Fibroblast of lung (primary cell): ENCODE data around the gene ARHGEF12. TPM values are rescaled to one million over a fixed set of nuclear protein-coding genes. Genes with fewer than 3 reads are reported as not detected.
A peak's percentile ranks its signal among the peaks of the same experiment; 100 is the strongest.

Experiments
- DNase-seq, 2 donors: peaks; one replicate each; pipeline versions ENCODE4 v3.0.0 to v3.0.0-alpha.2; 2010; ENCODE audit warnings: low read depth in 2 of 2
- H2AFZ ChIP-seq: 2 replicates; pipeline ENCODE4 v1.5.1; 2012; ENCODE audit warnings: low read length, control low read depth, inconsistent platforms
- H3K27ac ChIP-seq: 2 replicates; pipeline ENCODE4 v1.5.1; 2011; ENCODE audit warnings: low read length, control low read depth; ENCODE audit not compliant: insufficient read depth
- H3K27me3 ChIP-seq: 2 replicates; pipeline ENCODE4 v1.5.1; 2011; ENCODE audit warnings: mild to moderate bottlenecking, low read length; ENCODE audit not compliant: control insufficient read depth, insufficient read depth
- H3K36me3 ChIP-seq: 2 replicates; pipeline ENCODE4 v1.5.1; 2011; ENCODE audit warnings: low read length; ENCODE audit not compliant: control insufficient read depth, insufficient read depth
- H3K4me1 ChIP-seq: 2 replicates; pipeline ENCODE4 v1.5.1; 2011; ENCODE audit warnings: low read length; ENCODE audit not compliant: control insufficient read depth, insufficient read depth; ENCODE audit errors: extremely low read depth
- H3K4me2 ChIP-seq: 2 replicates; pipeline ENCODE4 v1.5.1; 2011; ENCODE audit warnings: low read length, control low read depth; ENCODE audit not compliant: insufficient read depth; ENCODE audit errors: extremely low read depth
- H3K4me3 ChIP-seq, 4 experiments: fragments of 200-600 bp in 1 of 4; sonication (generic) in 1 of 4; replicated peaks in 1 of 4; 2 replicates each; pipeline ENCODE4 v1.5.1; 2011 to 2016; ENCODE audit warnings: low read length in 4 of 4, low read depth in 3 of 4, mild to moderate bottlenecking in 3 of 4, control low read depth in 2 of 4, inconsistent platforms in 1 of 4, mixed read lengths in 1 of 4; ENCODE audit not compliant: insufficient read depth in 1 of 4; ENCODE audit errors: control extremely low read depth in 1 of 4
- H3K79me2 ChIP-seq: 2 replicates; pipeline ENCODE4 v1.5.1; 2012; ENCODE audit warnings: mild to moderate bottlenecking, low read length, inconsistent platforms; ENCODE audit not compliant: control insufficient read depth, insufficient read depth
- H3K9ac ChIP-seq: 2 replicates; pipeline ENCODE4 v1.5.1; 2011; ENCODE audit warnings: mild to moderate bottlenecking, low read length, control low read depth; ENCODE audit not compliant: insufficient read depth
- H3K9me3 ChIP-seq: 2 replicates; pipeline ENCODE4 v1.5.1; 2012; ENCODE audit warnings: low read depth, low read length; ENCODE audit not compliant: control insufficient read depth, insufficient read depth
- H4K20me1 ChIP-seq: 2 replicates; pipeline ENCODE4 v1.5.1; 2011; ENCODE audit warnings: low read length; ENCODE audit not compliant: control insufficient read depth, insufficient read depth; ENCODE audit errors: extremely low read depth
- CTCF ChIP-seq, 2 donors: IDR thresholded peaks in 1 of 2; conservative IDR thresholded peaks in 1 of 2; 1 replicate in 1 of 2; 2 replicates in 1 of 2; pipeline ENCODE4 v1.5.1; 2011 to 2012; ENCODE audit warnings: low read length in 2 of 2, control low read depth in 1 of 2, inconsistent platforms in 1 of 2, low read depth in 1 of 2, mild to moderate bottlenecking in 1 of 2
- EZH2 ChIP-seq: IDR thresholded peaks from 2 replicates; pipeline ENCODE4 v1.5.1; 2012; ENCODE audit warnings: low read length, control low read depth, mild to moderate bottlenecking; ENCODE audit errors: missing control alignments
- polyA plus RNA-seq, 2 donors: library from polyadenylated mRNA; depleted of rRNA in 1 of 2; stranded (reverse) in 1 of 2; unstranded in 1 of 2; fragments of >200 nt; gene quantifications; 2 replicates each; pipeline ENCODE4 v1.2.1, GENCODE V29; 2011 to 2012; ENCODE audit warnings: missing spikeins in 1 of 2
- total RNA-seq: library from RNA; depleted of rRNA; stranded (reverse); fragments of >200 nt; gene quantifications from 2 replicates; pipeline ENCODE4 v1.2.1, GENCODE V29; 2014

ARHGEF12 gene
- total and polyA plus RNA-seq, 2 donors (not counting 1 experiment from before 2014, with no cell fraction given) = 63.1 to 141 TPM

- H3K36me3 ChIP-seq = no peaks in the 10 kb centered on the region
- H3K4me2 ChIP-seq = no peak overlapping the region
- TF ChIP-seq EZH2 = no peak
- no peak for TF ChIP-seq CTCF (conservative IDR thresholded peaks at IDR 0.05 in 1 of 2, IDR thresholded peaks at IDR 0.05 in 1 of 2; ENCODE audit: low read depth in 1 of 2, low read length in 2 of 2)
- peak overlapping the region; percentile 26 for H2AFZ ChIP-seq
- H3K9me3 ChIP-seq = no peaks in the 10 kb centered on the region
- H3K27me3 ChIP-seq = peaks cover 7% of the 10 kb centered on the region
- DNase-seq = no peak
- H3K4me1 ChIP-seq = peaks cover 15% of the 10 kb centered on the region
- no peak overlapping the region for H3K9ac ChIP-seq
- no peak overlapping the region for H3K4me3 ChIP-seq
- peak overlapping the region; percentile 54 for H3K27ac ChIP-seq
- H4K20me1 ChIP-seq = no peaks in the 10 kb centered on the region
- H3K79me2 ChIP-seq = no peaks in the 10 kb centered on the region
These were observed 182.1 kb downstream of the ARHGEF12 start for GRCh38 chr11:120518356-120518755.

- TF ChIP-seq CTCF (conservative IDR thresholded peaks at IDR 0.05 in 1 of 2, IDR thresholded peaks at IDR 0.05 in 1 of 2; ENCODE audit: low read depth in 1 of 2, low read length in 2 of 2) (no peak), EZH2 (no peak)
- Histone ChIP-seq H3K79me2 (no peaks in the 10 kb centered on the region), H3K9ac (no peak overlapping the region)
These were observed 183.3 kb downstream of the ARHGEF12 start for GRCh38 chr11:120519474-120519873.

GRCh38 chr11:120520091-120520822 is 184.0 kb downstream of the ARHGEF12 start:
- H2AFZ ChIP-seq = no peak overlapping the region
- no peak overlapping the region for H3K27ac ChIP-seq
- no peaks in the 10 kb centered on the region for H3K9me3 ChIP-seq
- H3K79me2 ChIP-seq = no peaks in the 10 kb centered on the region
- H3K36me3 ChIP-seq = no peaks in the 10 kb centered on the region
- TF ChIP-seq CTCF (conservative IDR thresholded peaks at IDR 0.05 in 1 of 2, IDR thresholded peaks at IDR 0.05 in 1 of 2; ENCODE audit: low read depth in 1 of 2, low read length in 2 of 2) (no peak), EZH2 (no peak)
- H3K4me2 ChIP-seq = no peak overlapping the region
- H3K4me3 ChIP-seq = no peak overlapping the region
- peaks cover 15% of the 10 kb centered on the region for H3K4me1 ChIP-seq
- no peak for DNase-seq
- H4K20me1 ChIP-seq = no peaks in the 10 kb centered on the region
- no peak overlapping the region for H3K9ac ChIP-seq
- H3K27me3 ChIP-seq = peaks cover 7% of the 10 kb centered on the region

More at GRCh38 chr11:120519474-120519873, 183.3 kb downstream of the ARHGEF12 start:
- H4K20me1 ChIP-seq = no peaks in the 10 kb centered on the region
- H3K27ac ChIP-seq = no peak overlapping the region
- H3K4me1 ChIP-seq = peaks cover 15% of the 10 kb centered on the region
- H3K4me3 ChIP-seq = no peak overlapping the region
- H3K4me2 ChIP-seq = no peak overlapping the region
- peaks cover 7% of the 10 kb centered on the region for H3K27me3 ChIP-seq
- H3K9me3 ChIP-seq = no peaks in the 10 kb centered on the region
- no peaks in the 10 kb centered on the region for H3K36me3 ChIP-seq
- DNase-seq = no peak
- no peak overlapping the region for H2AFZ ChIP-seq
